T-helper 17 cell (primary cell): ENCODE measurements around the gene MMP23B. TPM values are rescaled to one million over a fixed set of nuclear protein-coding genes. Genes with fewer than 3 reads are reported as not detected.

Source experiments
- ATAC-seq: fragments of 150-1000 bp; cut with Tn5 transposase; 2 replicates; pipeline ENCODE4 v1.10.0; 2021; ENCODE audit warnings: mild to moderate bottlenecking, moderate library complexity
- DNase-seq, 3 donors: peaks; one replicate each; pipeline versions ENCODE4 v3.0.0 to v3.0.0-alpha.2; 2020 to 2021
- H3K9me3 ChIP-seq: one replicate; pipeline ENCODE4 v1.7.0; 2013; ENCODE audit warnings: low read length, mild to moderate bottlenecking; ENCODE audit not compliant: control insufficient read depth, poor library complexity, severe bottlenecking
- H3K27ac Mint-ChIP-seq: one replicate; pipeline ENCODE4 v1.8.0; 2022; ENCODE audit warnings: mild to moderate bottlenecking, moderate library complexity, mixed read lengths
- H3K27me3 Mint-ChIP-seq: one replicate; pipeline ENCODE4 v1.8.0; 2022; ENCODE audit warnings: mixed read lengths
- H3K36me3 Mint-ChIP-seq: one replicate; pipeline ENCODE4 v1.8.0; 2022; ENCODE audit warnings: low read depth, mixed read lengths
- H3K4me1 Mint-ChIP-seq: one replicate; pipeline ENCODE4 v1.8.0; 2022; ENCODE audit warnings: mild to moderate bottlenecking, mixed read lengths
- H3K4me3 Mint-ChIP-seq: one replicate; pipeline ENCODE4 v1.8.0; 2022; ENCODE audit warnings: mild to moderate bottlenecking, moderate library complexity, mixed read lengths
- total RNA-seq, 4 donors: library from RNA in 2 of 4; stranded (reverse) in 2 of 4; gene quantifications; one replicate each; pipeline ENCODE4 v1.2.3 and lab custom pipeline; 2022 to 2026

The MMP23B gene
- total RNA-seq, 2 donors from 2014 or later = 3.9 to 4.2 TPM

GRCh38 chr1:1609822-1610485 is 22.0 kb upstream of the MMP23B start:
- H3K4me1 Mint-ChIP-seq = peaks cover 27% of the 10 kb centered on the region
- no peaks in the 10 kb centered on the region for H3K27me3 Mint-ChIP-seq
- H3K27ac Mint-ChIP-seq = no peak overlapping the region
- H3K36me3 Mint-ChIP-seq = no peaks in the 10 kb centered on the region
- H3K9me3 ChIP-seq = no peaks in the 10 kb centered on the region
- ATAC-seq (no peak), DNase-seq (no peak)
- H3K4me3 Mint-ChIP-seq = no peak overlapping the region

GRCh38 chr1:1610796-1611195 is 21.2 kb upstream of the MMP23B start:
- no peak overlapping the region for H3K4me3 Mint-ChIP-seq
- no peak overlapping the region for H3K27ac Mint-ChIP-seq
- peaks cover 28% of the 10 kb centered on the region for H3K4me1 Mint-ChIP-seq
- no peaks in the 10 kb centered on the region for H3K9me3 ChIP-seq
- no peaks in the 10 kb centered on the region for H3K36me3 Mint-ChIP-seq
- ATAC-seq (no peak), DNase-seq (peak in 1 of 3 donors; percentile 3)
- H3K27me3 Mint-ChIP-seq = no peaks in the 10 kb centered on the region

GRCh38 chr1:1612104-1612400 is 19.9 kb upstream of the MMP23B start:
- Mint-ChIP-seq H3K36me3 (no peaks in the 10 kb centered on the region), H3K27ac (peak overlapping the region; percentile 43), H3K4me3 (no peak overlapping the region), H3K27me3 (no peaks in the 10 kb centered on the region), H3K4me1 (peaks cover 29% of the 10 kb centered on the region)
- ATAC-seq = no peak
- no peak for DNase-seq
- no peaks in the 10 kb centered on the region for H3K9me3 ChIP-seq

- H3K9me3 ChIP-seq = no peaks in the 10 kb centered on the region
- ATAC-seq (no peak), DNase-seq (no peak)
- no peaks in the 10 kb centered on the region for H3K36me3 Mint-ChIP-seq
- H3K4me1 Mint-ChIP-seq = peaks cover 25% of the 10 kb centered on the region
- peak overlapping the region; percentile 100 for H3K27ac Mint-ChIP-seq
- H3K27me3 Mint-ChIP-seq = no peaks in the 10 kb centered on the region
- peak overlapping the region; percentile 98 for H3K4me3 Mint-ChIP-seq
These were observed 18.4 kb upstream of the MMP23B start for GRCh38 chr1:1613509-1614082.

GRCh38 chr1:1614204-1614953 is 17.6 kb upstream of the MMP23B start:
- H3K9me3 ChIP-seq = no peaks in the 10 kb centered on the region
- ATAC-seq (peak; percentile 35), DNase-seq (peak in 2 of 3 donors; percentile 37 to 49)
- Mint-ChIP-seq H3K4me3 (peak overlapping the region; percentile 98), H3K27ac (peak overlapping the region; percentile 100), H3K36me3 (no peaks in the 10 kb centered on the region), H3K27me3 (no peaks in the 10 kb centered on the region), H3K4me1 (peaks cover 25% of the 10 kb centered on the region)

- no peaks in the 10 kb centered on the region for H3K36me3 Mint-ChIP-seq
- peaks cover 25% of the 10 kb centered on the region for H3K4me1 Mint-ChIP-seq
- DNase-seq (no peak), ATAC-seq (peak; percentile 1)
- peak overlapping the region; percentile 98 for H3K4me3 Mint-ChIP-seq
- peak overlapping the region; percentile 100 for H3K27ac Mint-ChIP-seq
- no peaks in the 10 kb centered on the region for H3K27me3 Mint-ChIP-seq
- H3K9me3 ChIP-seq = no peaks in the 10 kb centered on the region
These were observed 17.1 kb upstream of the MMP23B start for GRCh38 chr1:1614954-1615255.

GRCh38 chr1:1615256-1616044 is 16.5 kb upstream of the MMP23B start, which contains the start of gene MIB2:
MIB2 (plus strand) TSS chr1:1615500; CDS start chr1:1623453, 7,953 bp downstream.
- Mint-ChIP-seq H3K4me3 (peak within 1 kb of the TSS; percentile 98), H3K27ac (peak within 1 kb of the TSS; percentile 100), H3K27me3 (no peaks in the 10 kb centered on the region), H3K4me1 (peaks cover 25% of the 10 kb centered on the region), H3K36me3 (no peaks in the 10 kb centered on the region)
- peak; percentile 98 to 99 (median 99) for DNase-seq
- ATAC-seq = peak; percentile 83
- H3K9me3 ChIP-seq = no peaks in the 10 kb centered on the region

- DNase-seq = peak in 2 of 3 donors; percentile 51 to 55
- Mint-ChIP-seq H3K4me1 (peaks cover 25% of the 10 kb centered on the region), H3K36me3 (no peaks in the 10 kb centered on the region), H3K27ac (peak overlapping the region; percentile 57), H3K27me3 (no peaks in the 10 kb centered on the region), H3K4me3 (peak overlapping the region; percentile 83)
- ATAC-seq = peak; percentile 13
- no peaks in the 10 kb centered on the region for H3K9me3 ChIP-seq
These were observed 15.8 kb upstream of the MMP23B start for GRCh38 chr1:1616045-1616790.

GRCh38 chr1:1616838-1617237 is 15.1 kb upstream of the MMP23B start:
- DNase-seq = no peak
- peak overlapping the region; percentile 57 for H3K27ac Mint-ChIP-seq

GRCh38 chr1:1617516-1617915 is 14.5 kb upstream of the MMP23B start:
- Mint-ChIP-seq H3K4me3 (peak overlapping the region; percentile 83), H3K4me1 (peaks cover 26% of the 10 kb centered on the region), H3K27ac (peak overlapping the region; percentile 57), H3K36me3 (no peaks in the 10 kb centered on the region), H3K27me3 (no peaks in the 10 kb centered on the region)
- DNase-seq (no peak), ATAC-seq (no peak)
- H3K9me3 ChIP-seq = no peaks in the 10 kb centered on the region

More at GRCh38 chr1:1616838-1617237, 15.1 kb upstream of the MMP23B start:
- peaks cover 24% of the 10 kb centered on the region for H3K4me1 Mint-ChIP-seq
- H3K36me3 Mint-ChIP-seq = no peaks in the 10 kb centered on the region
- no peak for ATAC-seq
- H3K27me3 Mint-ChIP-seq = no peaks in the 10 kb centered on the region
- peak overlapping the region; percentile 83 for H3K4me3 Mint-ChIP-seq
- no peaks in the 10 kb centered on the region for H3K9me3 ChIP-seq

- ATAC-seq (no peak), DNase-seq (no peak)
- H3K9me3 ChIP-seq = no peaks in the 10 kb centered on the region
- Mint-ChIP-seq H3K4me3 (no peak overlapping the region), H3K36me3 (no peaks in the 10 kb centered on the region), H3K4me1 (peaks cover 28% of the 10 kb centered on the region), H3K27ac (no peak overlapping the region), H3K27me3 (no peaks in the 10 kb centered on the region)
These were observed 14.0 kb upstream of the MMP23B start for GRCh38 chr1:1617925-1618324.

GRCh38 chr1:1618396-1619068 is 13.4 kb upstream of the MMP23B start:
- Mint-ChIP-seq H3K4me1 (peaks cover 26% of the 10 kb centered on the region), H3K36me3 (no peaks in the 10 kb centered on the region), H3K27me3 (no peaks in the 10 kb centered on the region), H3K4me3 (no peak overlapping the region), H3K27ac (no peak overlapping the region)
- H3K9me3 ChIP-seq = no peaks in the 10 kb centered on the region
- DNase-seq (no peak), ATAC-seq (no peak)
